Measurements from ENCODE around the gene ENPP1.

The ENPP1 gene

GRCh38 chr6:131780600-131780999, 27.2 kb upstream of the ENPP1 start:
- Histone ChIP-seq H3K27ac (no peak overlapping the region), H3K27me3 (peaks cover 0 to 59% (median 0%) of the 10 kb centered on the region in 11 experiments; a peak in 9 of 22 replicates), H3K36me3 (no peaks in the 10 kb centered on the region), H3K9me3 (replicated peaks in 1 of 11) (peaks cover 0 to 32% (median 0%) of the 10 kb centered on the region in 11 experiments; a peak in 7 of 22 replicates), H3K9ac (no peak overlapping the region), H4K20me1 (no peaks in the 10 kb centered on the region; a peak in 1 of 22 replicates), H3K4me2 (no peak overlapping the region), H3K4me1 (0 out of 20 replicates have a peak, but pooled peaks cover 0 to 4% (median 0%) of the 10 kb centered on the region in 10 experiments), H3K4me3 (no peak overlapping the region)
- TF ChIP-seq Cebpa-rat (IDR thresholded peaks at IDR 0.05) = no peak

- H3K4me3 ChIP-seq = no peak overlapping the region
- peaks cover 0 to 65% (median 0%) of the 10 kb centered on the region in 11 experiments; a peak in 9 of 22 replicates for H3K27me3 ChIP-seq
- H3K4me2 ChIP-seq = no peak overlapping the region
- H3K9me3 ChIP-seq (replicated peaks in 1 of 11) = peaks cover 0 to 41% (median 0%) of the 10 kb centered on the region in 11 experiments; a peak in 9 of 22 replicates
- TF ChIP-seq Cebpa-rat (IDR thresholded peaks at IDR 0.05) = no peak
- H3K4me1 ChIP-seq = no peaks in the 10 kb centered on the region
- no peaks in the 10 kb centered on the region; a peak in 1 of 22 replicates for H4K20me1 ChIP-seq
- H3K9ac ChIP-seq = no peak overlapping the region
- H3K36me3 ChIP-seq = no peaks in the 10 kb centered on the region
- no peak overlapping the region for H3K27ac ChIP-seq
Measured at GRCh38 chr6:131781687-131782086, 26.1 kb upstream of the ENPP1 start.

GRCh38 chr6:131782764-131783163, 25.1 kb upstream of the ENPP1 start:
- H3K9ac ChIP-seq = no peak overlapping the region
- H3K36me3 ChIP-seq = no peaks in the 10 kb centered on the region
- peaks cover 0 to 42% (median 0%) of the 10 kb centered on the region in 11 experiments; a peak in 9 of 22 replicates for H3K9me3 ChIP-seq (replicated peaks in 1 of 11)
- no peak overlapping the region for H3K4me2 ChIP-seq
- H3K27me3 ChIP-seq = peaks cover 0 to 76% (median 2%) of the 10 kb centered on the region in 11 experiments; a peak in 10 of 22 replicates
- no peak overlapping the region for H3K27ac ChIP-seq
- no peak for TF ChIP-seq Cebpa-rat (IDR thresholded peaks at IDR 0.05)
- no peak overlapping the region for H3K4me3 ChIP-seq
- H4K20me1 ChIP-seq = no peaks in the 10 kb centered on the region; a peak in 1 of 22 replicates
- H3K4me1 ChIP-seq = no peaks in the 10 kb centered on the region

GRCh38 chr6:131784561-131784960, 23.3 kb upstream of the ENPP1 start:
- H3K9me3 ChIP-seq (replicated peaks in 1 of 11) = peaks cover 0 to 42% (median 0%) of the 10 kb centered on the region in 11 experiments; a peak in 9 of 22 replicates
- peaks cover 0 to 7% (median 0%) of the 10 kb centered on the region in 11 experiments; a peak in 2 of 22 replicates for H4K20me1 ChIP-seq
- H3K9ac ChIP-seq = no peak overlapping the region
- no peaks in the 10 kb centered on the region for H3K36me3 ChIP-seq
- peaks cover 6 to 14% (median 11%) of the 10 kb centered on the region in 10 experiments; a peak in 17 of 20 replicates for H3K4me1 ChIP-seq
- TF ChIP-seq Cebpa-rat (IDR thresholded peaks at IDR 0.05) = no peak
- H3K27ac ChIP-seq = no peak overlapping the region
- H3K27me3 ChIP-seq = peaks cover 0 to 78% (median 7%) of the 10 kb centered on the region in 11 experiments; a peak in 10 of 22 replicates
- no peak overlapping the region for H3K4me3 ChIP-seq
- no peak overlapping the region for H3K4me2 ChIP-seq

GRCh38 chr6:131787079-131787478, 20.7 kb upstream of the ENPP1 start:
- H3K27ac ChIP-seq = no peak overlapping the region
- H3K27me3 ChIP-seq = peaks cover 0 to 73% (median 7%) of the 10 kb centered on the region in 11 experiments; a peak in 10 of 22 replicates
- peaks cover 0 to 42% (median 0%) of the 10 kb centered on the region in 11 experiments; a peak in 9 of 22 replicates for H3K9me3 ChIP-seq (replicated peaks in 1 of 11)
- no peak overlapping the region for H3K4me2 ChIP-seq
- peaks cover 10 to 18% (median 13%) of the 10 kb centered on the region in 10 experiments; a peak in 17 of 20 replicates for H3K4me1 ChIP-seq
- TF ChIP-seq Cebpa-rat (IDR thresholded peaks at IDR 0.05) = no peak
- H3K36me3 ChIP-seq = no peaks in the 10 kb centered on the region
- no peak overlapping the region for H3K9ac ChIP-seq
- H4K20me1 ChIP-seq = peaks cover 0 to 13% (median 0%) of the 10 kb centered on the region in 11 experiments; a peak in 2 of 22 replicates
- no peak overlapping the region for H3K4me3 ChIP-seq

GRCh38 chr6:131787766-131788712, 19.8 kb upstream of the ENPP1 start:
- H3K27ac ChIP-seq = peak overlapping the region in 1 of 11 experiments; percentile 37; a peak in 2 of 22 replicates
- no peak overlapping the region; a peak in 1 of 22 replicates for H3K9ac ChIP-seq
- H3K9me3 ChIP-seq (replicated peaks in 1 of 11) = peaks cover 0 to 36% (median 0%) of the 10 kb centered on the region in 11 experiments; a peak in 9 of 22 replicates
- peaks cover 10 to 18% (median 13%) of the 10 kb centered on the region in 10 experiments; a peak in 17 of 20 replicates for H3K4me1 ChIP-seq
- peaks cover 0 to 14% (median 0%) of the 10 kb centered on the region in 11 experiments; a peak in 2 of 22 replicates for H4K20me1 ChIP-seq
- H3K4me2 ChIP-seq = peak overlapping the region in 3 of 11 experiments; percentile 10 to 31 (median 11); a peak in 2 of 22 replicates
- peaks cover 0 to 73% (median 7%) of the 10 kb centered on the region in 11 experiments; a peak in 10 of 22 replicates for H3K27me3 ChIP-seq
- no peaks in the 10 kb centered on the region for H3K36me3 ChIP-seq
- no peak for TF ChIP-seq Cebpa-rat (IDR thresholded peaks at IDR 0.05)
- H3K4me3 ChIP-seq = no peak overlapping the region

GRCh38 chr6:131789219-131789618, 18.6 kb upstream of the ENPP1 start:
- peaks cover 0 to 71% (median 7%) of the 10 kb centered on the region in 11 experiments; a peak in 10 of 22 replicates for H3K27me3 ChIP-seq
- H3K4me1 ChIP-seq = peaks cover 10 to 18% (median 13%) of the 10 kb centered on the region in 10 experiments; a peak in 17 of 20 replicates
- H3K4me3 ChIP-seq = no peak overlapping the region
- peaks cover 0 to 14% (median 0%) of the 10 kb centered on the region in 11 experiments; a peak in 2 of 22 replicates for H4K20me1 ChIP-seq
- no peak overlapping the region for H3K9ac ChIP-seq
- no peak for TF ChIP-seq Cebpa-rat (IDR thresholded peaks at IDR 0.05)
- peak overlapping the region in 1 of 11 experiments; percentile 41; a peak in 2 of 22 replicates for H3K27ac ChIP-seq
- H3K4me2 ChIP-seq = peak overlapping the region in 8 of 11 experiments; percentile 2 to 41 (median 22); a peak in 7 of 22 replicates
- H3K36me3 ChIP-seq = no peaks in the 10 kb centered on the region
- peaks cover 0 to 27% (median 0%) of the 10 kb centered on the region in 11 experiments; a peak in 9 of 22 replicates for H3K9me3 ChIP-seq (replicated peaks in 1 of 11)

GRCh38 chr6:131791476-131791875, 16.3 kb upstream of the ENPP1 start:
- H3K4me2 ChIP-seq = no peak overlapping the region
- peaks cover 0 to 14% (median 0%) of the 10 kb centered on the region in 11 experiments; a peak in 2 of 22 replicates for H4K20me1 ChIP-seq
- TF ChIP-seq Cebpa-rat (IDR thresholded peaks at IDR 0.05) = no peak
- H3K27me3 ChIP-seq = peaks cover 0 to 71% (median 7%) of the 10 kb centered on the region in 11 experiments; a peak in 10 of 22 replicates
- H3K9ac ChIP-seq = no peak overlapping the region
- no peak overlapping the region for H3K27ac ChIP-seq
- no peak overlapping the region for H3K4me3 ChIP-seq
- H3K36me3 ChIP-seq = no peaks in the 10 kb centered on the region
- peaks cover 0 to 23% (median 0%) of the 10 kb centered on the region in 11 experiments; a peak in 8 of 22 replicates for H3K9me3 ChIP-seq (replicated peaks in 1 of 11)
- H3K4me1 ChIP-seq = peaks cover 10 to 18% (median 13%) of the 10 kb centered on the region in 10 experiments; a peak in 17 of 20 replicates

Data from BLaER1 treated with 17β-estradiol and CSF1 and Interleukin-3, amounts not matched to agents 10 nM and 100 nM (cell line).